CD4-positive, alpha-beta T cell (primary cell): ENCODE data around the gene IGFBP7. TPM values are rescaled to one million over a fixed set of nuclear protein-coding genes. Genes with fewer than 3 reads are reported as not detected.

ENCODE experiments used
- ATAC-seq: fragments of 200-7000 bp; cut with Tn5 transposase; one replicate; pipeline ENCODE4 v1.10.0; 2022; ENCODE audit warnings: mild to moderate bottlenecking; ENCODE audit not compliant: poor library complexity
- CTCF ChIA-PET: fragments of 350-600 bp; sonication (Branson Sonifier 250); formaldehyde crosslinking; loops from one replicate; lab custom pipeline; 2021; ENCODE audit warnings: antibody characterized with exemption, inconsistent platforms; lab: Charles Lee
- POLR2A ChIA-PET: fragments of 350-600 bp; sonication (Branson Sonifier 250); formaldehyde crosslinking; loops from one replicate; lab custom pipeline; 2021; ENCODE audit warnings: antibody characterized with exemption, inconsistent platforms; lab: Charles Lee
- DNase-seq, 14 experiments: peaks; one replicate each; pipeline ENCODE4 v3.0.0-alpha.2; 2013 to 2020; ENCODE audit warnings: mixed read lengths in 2 of 14
- H3K27ac ChIP-seq, 2 donors: one replicate each; pipeline versions ENCODE4 v1.5.1 to v1.7.0; 2013; ENCODE audit warnings: low read length in 2 of 2, low read depth in 1 of 2, mild to moderate bottlenecking in 1 of 2
- H3K27me3 ChIP-seq, 2 experiments: 1 replicate in 1 of 2; 2 replicates in 1 of 2; pipeline versions ENCODE4 v1.6.1 to v1.7.0; 2013; ENCODE audit warnings: low read length in 2 of 2, control low read depth in 1 of 2, mild to moderate bottlenecking in 1 of 2, moderate library complexity in 1 of 2; ENCODE audit not compliant: insufficient read depth in 2 of 2, control insufficient read depth in 1 of 2
- H3K36me3 ChIP-seq: one replicate; pipeline ENCODE4 v1.6.1; 2013; ENCODE audit warnings: low read length, control low read depth; ENCODE audit not compliant: insufficient read depth
- H3K4me1 ChIP-seq: one replicate; pipeline ENCODE4 v1.6.1; 2013; ENCODE audit warnings: low read length, control low read depth; ENCODE audit not compliant: insufficient read depth
- H3K4me3 ChIP-seq: one replicate; pipeline ENCODE4 v1.5.1; 2013; ENCODE audit warnings: mild to moderate bottlenecking, low read length, moderate library complexity
- H3K9me3 ChIP-seq, 2 experiments: 1 replicate in 1 of 2; 2 replicates in 1 of 2; pipeline versions ENCODE4 v1.6.1 to v1.7.0; 2013; ENCODE audit warnings: low read length in 2 of 2, mild to moderate bottlenecking in 2 of 2, control low read depth in 1 of 2, moderate library complexity in 1 of 2; ENCODE audit not compliant: control insufficient read depth in 1 of 2, insufficient read depth in 1 of 2
- H3K27ac Mint-ChIP-seq: one replicate; pipeline ENCODE4 v1.8.0; 2020; ENCODE audit warnings: mixed read lengths
- H3K27me3 Mint-ChIP-seq: one replicate; pipeline ENCODE4 v1.8.0; 2021; ENCODE audit warnings: mixed read lengths
- H3K36me3 Mint-ChIP-seq: one replicate; pipeline ENCODE4 v1.8.0; 2021; ENCODE audit warnings: low read depth, mixed read lengths
- H3K4me1 Mint-ChIP-seq: one replicate; pipeline ENCODE4 v1.8.0; 2021; ENCODE audit warnings: low read depth, mixed read lengths
- H3K4me3 Mint-ChIP-seq: one replicate; pipeline ENCODE4 v1.8.0; 2020; ENCODE audit warnings: mild to moderate bottlenecking, mixed read lengths
- H3K9me3 Mint-ChIP-seq: one replicate; pipeline ENCODE4 v1.8.0; 2020; ENCODE audit warnings: mixed read lengths
- intact Hi-C, 2 experiments: fragments of 100-400 bp; cut with DNase I in 1 of 2; cut with micrococcal nuclease in 1 of 2; formaldehyde crosslinking; loops; one replicate each; pipeline versions ENCODE4 v1.15.1 to v1.9.0; 2023 to 2025; cut with DNase I, micrococcal nuclease
- total RNA-seq, 174 experiments: library from RNA in 2 of 174; stranded (reverse) in 2 of 174; gene quantifications; one replicate each; pipeline ENCODE4 v1.2.3 and lab custom pipeline; 2021 to 2026
- TF ChIP-seq, protein P1 (sequence below): fragments of 200-600 bp; IDR thresholded peaks from one replicate; pipeline ENCODE4 v1.8.0; 2022; ENCODE audit warnings: antibody characterized with exemption, mild to moderate bottlenecking

IGFBP7 gene
- total RNA-seq, 2 experiments from 2014 or later: 0.45 TPM; not detected in 1

- intact Hi-C loops: no loop called here
- no peaks in the 10 kb centered on the region for H3K9me3 Mint-ChIP-seq
- CTCF ChIA-PET: no interaction called here
- ATAC-seq (no peak), DNase-seq (no peak)
- no peaks in the 10 kb centered on the region for H3K4me1 Mint-ChIP-seq
- H3K27me3 ChIP-seq: peaks cover 7 to 10% of the 10 kb centered on the region in 2 experiments
- POLR2A ChIA-PET: no interaction called here
- no peaks in the 10 kb centered on the region for H3K9me3 ChIP-seq
- TF ChIP-seq, protein P1, sequence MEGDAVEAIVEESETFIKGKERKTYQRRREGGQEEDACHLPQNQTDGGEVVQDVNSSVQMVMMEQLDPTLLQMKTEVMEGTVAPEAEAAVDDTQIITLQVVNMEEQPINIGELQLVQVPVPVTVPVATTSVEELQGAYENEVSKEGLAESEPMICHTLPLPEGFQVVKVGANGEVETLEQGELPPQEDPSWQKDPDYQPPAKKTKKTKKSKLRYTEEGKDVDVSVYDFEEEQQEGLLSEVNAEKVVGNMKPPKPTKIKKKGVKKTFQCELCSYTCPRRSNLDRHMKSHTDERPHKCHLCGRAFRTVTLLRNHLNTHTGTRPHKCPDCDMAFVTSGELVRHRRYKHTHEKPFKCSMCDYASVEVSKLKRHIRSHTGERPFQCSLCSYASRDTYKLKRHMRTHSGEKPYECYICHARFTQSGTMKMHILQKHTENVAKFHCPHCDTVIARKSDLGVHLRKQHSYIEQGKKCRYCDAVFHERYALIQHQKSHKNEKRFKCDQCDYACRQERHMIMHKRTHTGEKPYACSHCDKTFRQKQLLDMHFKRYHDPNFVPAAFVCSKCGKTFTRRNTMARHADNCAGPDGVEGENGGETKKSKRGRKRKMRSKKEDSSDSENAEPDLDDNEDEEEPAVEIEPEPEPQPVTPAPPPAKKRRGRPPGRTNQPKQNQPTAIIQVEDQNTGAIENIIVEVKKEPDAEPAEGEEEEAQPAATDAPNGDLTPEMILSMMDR: no peak
- peaks cover 28% of the 10 kb centered on the region for H3K27me3 Mint-ChIP-seq
- H3K27ac ChIP-seq: no peak overlapping the region
- H3K4me1 ChIP-seq: no peaks in the 10 kb centered on the region
- H3K36me3 ChIP-seq: no peaks in the 10 kb centered on the region
- no peaks in the 10 kb centered on the region for H3K36me3 Mint-ChIP-seq
- H3K4me3 ChIP-seq: no peak overlapping the region
- H3K4me3 Mint-ChIP-seq: no peak overlapping the region
- no peak overlapping the region for H3K27ac Mint-ChIP-seq
Measured at GRCh38 chr4:57044996-57045395, 65.2 kb downstream of the IGFBP7 start.

DNA sequence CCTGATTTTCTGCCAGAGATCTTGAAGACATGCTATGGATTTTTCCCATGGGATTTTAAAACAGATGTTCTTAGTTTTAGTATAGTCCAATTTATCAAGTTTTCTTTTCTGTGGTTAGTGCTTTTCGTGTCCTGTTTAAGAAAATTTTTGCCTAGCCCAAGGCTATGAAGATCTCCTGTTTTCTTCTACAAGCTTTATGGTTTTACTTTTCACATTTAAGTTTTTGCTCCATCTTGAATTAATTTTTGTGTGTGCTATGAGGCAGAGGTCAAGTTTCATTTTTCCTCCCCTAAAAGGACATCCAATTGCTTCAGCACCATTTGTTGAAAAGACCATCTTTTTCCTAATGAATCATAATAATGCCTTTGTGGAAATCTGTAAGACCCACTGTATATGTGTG, 65.9 kb downstream of the IGFBP7 start:
- Histone ChIP-seq H3K4me1 (no peaks in the 10 kb centered on the region), H3K4me3 (no peak overlapping the region), H3K27me3 (peaks cover 7 to 17% of the 10 kb centered on the region in 2 experiments), H3K27ac (no peak overlapping the region), H3K9me3 (no peaks in the 10 kb centered on the region), H3K36me3 (no peaks in the 10 kb centered on the region)
- POLR2A ChIA-PET: no interaction called here
- no peak for DNase-seq
- intact Hi-C loops: no loop called here
- no peak for ATAC-seq
- no peak overlapping the region for H3K4me3 Mint-ChIP-seq
- CTCF ChIA-PET: no interaction called here
- no peak overlapping the region for H3K27ac Mint-ChIP-seq
- H3K27me3 Mint-ChIP-seq: peaks cover 27% of the 10 kb centered on the region
- TF ChIP-seq, protein P1: no peak
- no peaks in the 10 kb centered on the region for H3K36me3 Mint-ChIP-seq
- H3K4me1 Mint-ChIP-seq: no peaks in the 10 kb centered on the region
- H3K9me3 Mint-ChIP-seq: no peaks in the 10 kb centered on the region

DNA sequence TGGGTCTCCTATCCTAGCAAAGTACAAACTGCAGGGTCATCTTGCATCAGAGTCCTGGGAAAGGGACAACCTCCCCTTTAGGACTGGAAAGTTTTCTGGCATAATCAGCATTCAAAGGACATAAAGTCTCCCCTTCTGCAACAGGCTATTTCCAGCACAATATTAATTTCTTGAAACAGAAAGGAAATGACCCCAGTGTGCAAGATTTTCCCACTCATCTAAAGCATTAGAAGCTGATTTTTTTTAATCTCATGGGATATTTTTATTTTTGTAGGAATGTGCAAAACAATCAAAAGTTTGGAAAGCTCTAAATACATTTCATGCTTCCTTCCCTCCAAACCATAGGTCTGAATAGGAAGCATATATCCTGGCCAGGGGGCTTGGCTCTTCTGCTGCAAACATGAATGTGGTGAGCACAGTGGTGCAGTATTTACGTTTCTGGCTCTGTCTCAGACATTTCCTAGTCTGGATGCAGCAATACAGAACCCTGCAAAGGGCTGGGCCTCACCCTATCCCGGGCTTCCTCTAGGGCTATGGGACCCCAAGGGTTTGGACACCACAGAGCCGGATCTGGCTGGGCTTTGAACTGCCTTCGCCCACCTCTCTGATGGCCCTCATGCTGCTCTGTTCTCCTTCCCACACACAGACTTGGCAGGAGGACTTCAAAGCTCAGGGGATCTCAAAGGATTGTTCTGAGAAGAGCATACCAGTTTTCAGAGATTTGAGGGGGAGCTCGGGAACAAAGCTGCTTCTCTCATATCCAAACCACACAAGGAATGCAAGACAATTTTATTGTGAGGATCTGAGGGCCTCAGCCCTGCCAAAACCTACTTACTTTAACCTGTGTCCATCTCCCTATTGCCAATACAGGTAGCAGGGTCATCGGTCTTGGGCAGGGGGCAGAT, 66.6 kb downstream of the IGFBP7 start:
- H3K27ac ChIP-seq: no peak overlapping the region
- H3K27ac Mint-ChIP-seq: no peak overlapping the region
- TF ChIP-seq, protein P1: no peak

More for the DNA sequence above, 66.6 kb downstream of the IGFBP7 start:
- CTCF ChIA-PET: no interaction called here
- Mint-ChIP-seq H3K4me1 (no peaks in the 10 kb centered on the region), H3K9me3 (no peaks in the 10 kb centered on the region), H3K4me3 (no peak overlapping the region), H3K27me3 (peaks cover 29% of the 10 kb centered on the region), H3K36me3 (no peaks in the 10 kb centered on the region)
- Histone ChIP-seq H3K27me3 (peaks cover 7 to 17% of the 10 kb centered on the region in 2 experiments), H3K4me3 (no peak overlapping the region), H3K9me3 (no peaks in the 10 kb centered on the region), H3K4me1 (no peaks in the 10 kb centered on the region), H3K36me3 (no peaks in the 10 kb centered on the region)
- intact Hi-C loops: no loop called here
- DNase-seq (no peak), ATAC-seq (no peak)
- POLR2A ChIA-PET: no interaction called here
